COLO668 (cell line): ENCODE results near the gene MISFA.
"Not testable (repeated sequence)": the region's sequence is repeated elsewhere in the genome, so short reads cannot be mapped to it uniquely, and the experiment has no call there.

ENCODE experiments used
- DNase-seq: peaks from one replicate; lab custom pipeline; 2025; ENCODE audit not compliant: unreplicated experiment; lab: John Stamatoyannopoulos, UW

Gene MISFA

GRCh38 chr11:18599739-18600230 lies at the start of gene MISFA:
TSS of gene MISFA (plus strand) at chr11:18599789. CDS start at chr11:18599929, 140 bp downstream.
- no peak for DNase-seq

GRCh38 chr11:18563090-18563730 lies 36.4 kb upstream of the MISFA start:
- DNase-seq: no peak

- no peak for DNase-seq
These were observed 35.4 kb upstream of the MISFA start for GRCh38 chr11:18564149-18564548.

DNA sequence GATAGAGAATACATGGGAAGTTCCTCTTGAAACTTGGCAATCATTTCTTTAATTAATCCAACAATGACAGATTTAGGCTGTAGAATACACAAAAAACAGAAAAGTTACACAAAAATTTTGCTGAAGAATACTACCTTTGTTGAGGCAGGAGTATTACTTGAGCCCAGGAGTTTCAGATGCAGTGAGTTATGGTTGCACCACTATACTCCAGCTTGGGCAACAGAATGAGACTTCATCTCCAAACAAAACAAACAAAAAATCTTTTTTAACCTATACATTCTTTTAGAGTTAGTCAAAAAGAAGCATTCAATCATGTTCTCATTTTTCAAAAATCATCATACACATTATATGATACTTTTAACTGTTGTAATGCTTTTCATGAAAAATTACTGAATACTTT lies 33.2 kb upstream of the MISFA start:
- no peak for DNase-seq

GRCh38 chr11:18567081-18567480 lies 32.5 kb upstream of the MISFA start:
- no peak for DNase-seq

DNA sequence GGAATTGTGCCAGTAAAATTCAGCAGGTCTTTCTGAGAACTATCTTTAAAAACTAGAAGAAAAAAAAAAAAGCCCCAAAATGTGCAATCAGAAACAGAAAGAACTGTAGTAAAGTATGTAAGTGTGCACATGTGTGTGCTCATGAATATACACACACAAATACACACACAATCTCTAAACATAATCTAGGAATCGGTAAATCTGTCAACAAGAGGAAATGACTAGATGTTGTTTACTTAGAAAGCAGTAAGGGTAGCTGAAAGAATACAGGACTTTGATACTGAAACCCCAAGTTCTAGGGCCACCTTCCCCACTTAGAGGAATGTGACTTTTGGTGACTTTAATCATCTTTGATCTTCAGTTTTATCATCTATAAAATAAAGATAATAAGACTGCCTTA lies 24.2 kb upstream of the MISFA start:
- DNase-seq: no peak

- DNase-seq: peak; percentile 24
These were observed 20.5 kb upstream of the MISFA start for GRCh38 chr11:18578975-18579598.

DNA sequence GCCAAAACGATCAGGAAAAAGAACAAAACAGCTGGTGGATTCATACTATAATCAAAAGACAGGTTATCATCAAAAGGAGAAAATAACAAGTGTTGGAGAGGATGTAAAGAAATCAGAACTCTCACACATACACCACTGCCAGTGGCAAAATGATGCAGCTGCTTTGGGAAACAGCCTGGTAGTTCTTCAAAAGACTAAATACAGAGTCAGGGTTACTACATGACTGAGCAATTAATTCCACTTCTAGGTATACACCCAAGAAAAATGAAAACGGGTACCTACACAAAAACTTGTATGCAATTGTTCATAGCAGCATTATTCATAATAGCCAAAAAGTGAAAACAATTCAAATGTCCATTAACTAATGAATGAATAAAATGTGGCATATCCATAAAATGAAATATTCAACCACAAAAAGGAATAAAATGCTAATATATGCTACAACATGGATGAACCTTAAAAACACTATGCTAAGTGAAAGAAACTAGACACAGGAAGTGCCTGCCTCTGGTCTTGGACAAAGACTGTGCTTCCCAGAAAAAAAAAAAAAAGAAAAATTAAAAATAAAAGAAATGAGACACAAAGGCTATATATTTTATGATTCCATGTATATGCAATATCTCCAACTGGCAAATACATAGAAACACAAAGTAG lies 19.3 kb upstream of the MISFA start:
- no peak for DNase-seq

GRCh38 chr11:18581825-18582224 lies 17.8 kb upstream of the MISFA start:
- DNase-seq: no peak

- peak; percentile 88 for DNase-seq
These were observed 11.0 kb upstream of the MISFA start, which contains the start of gene UEVLD for GRCh38 chr11:18588297-18589252. TSS of gene UEVLD (minus strand) at chr11:18588734. CDS start at chr11:18588654, 80 bp downstream.

DNA sequence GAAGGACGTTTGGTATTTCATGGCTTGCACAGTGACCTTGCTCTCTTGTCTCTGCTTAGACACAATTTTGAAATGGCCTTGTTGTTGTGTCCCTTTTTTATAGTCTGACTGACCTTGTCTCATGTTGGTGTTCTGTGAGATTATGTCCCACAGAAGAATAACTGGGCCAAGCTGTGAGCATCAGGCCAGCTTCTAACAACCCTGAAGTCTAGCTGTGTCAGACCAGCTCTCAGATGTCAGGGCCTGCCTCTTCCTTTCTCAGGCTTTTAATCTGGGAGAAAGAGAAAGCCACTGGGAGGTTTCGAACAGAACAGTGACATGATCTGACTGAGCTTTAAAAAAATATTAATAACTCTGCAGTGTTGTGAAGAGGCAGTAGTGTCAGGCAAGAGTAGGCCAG lies 9.0 kb upstream of the MISFA start:
- DNase-seq: no peak

DNA sequence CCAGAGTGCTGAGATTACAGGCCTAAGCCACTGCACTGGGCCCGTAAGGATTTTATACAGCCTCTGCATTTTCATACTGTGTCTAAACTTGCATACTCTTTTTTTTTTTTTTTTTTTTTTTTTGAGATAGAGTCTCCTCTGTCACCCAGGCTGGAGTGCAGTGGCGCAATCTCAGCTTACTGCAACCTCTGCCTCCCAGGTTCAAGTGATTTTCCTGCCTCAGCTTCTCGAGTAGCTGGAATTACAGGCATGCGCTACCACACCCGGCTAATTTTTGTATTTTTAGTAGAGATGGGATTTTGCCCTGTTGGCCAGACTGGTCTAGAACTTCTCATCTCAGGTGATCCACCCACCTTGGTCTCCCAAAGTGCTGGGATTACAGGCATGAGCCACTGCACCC lies 5.5 kb upstream of the MISFA start:
- DNase-seq: not testable (repeated sequence)

- DNase-seq: no peak
These were observed 4.4 kb upstream of the MISFA start for GRCh38 chr11:18594999-18595749.

DNA sequence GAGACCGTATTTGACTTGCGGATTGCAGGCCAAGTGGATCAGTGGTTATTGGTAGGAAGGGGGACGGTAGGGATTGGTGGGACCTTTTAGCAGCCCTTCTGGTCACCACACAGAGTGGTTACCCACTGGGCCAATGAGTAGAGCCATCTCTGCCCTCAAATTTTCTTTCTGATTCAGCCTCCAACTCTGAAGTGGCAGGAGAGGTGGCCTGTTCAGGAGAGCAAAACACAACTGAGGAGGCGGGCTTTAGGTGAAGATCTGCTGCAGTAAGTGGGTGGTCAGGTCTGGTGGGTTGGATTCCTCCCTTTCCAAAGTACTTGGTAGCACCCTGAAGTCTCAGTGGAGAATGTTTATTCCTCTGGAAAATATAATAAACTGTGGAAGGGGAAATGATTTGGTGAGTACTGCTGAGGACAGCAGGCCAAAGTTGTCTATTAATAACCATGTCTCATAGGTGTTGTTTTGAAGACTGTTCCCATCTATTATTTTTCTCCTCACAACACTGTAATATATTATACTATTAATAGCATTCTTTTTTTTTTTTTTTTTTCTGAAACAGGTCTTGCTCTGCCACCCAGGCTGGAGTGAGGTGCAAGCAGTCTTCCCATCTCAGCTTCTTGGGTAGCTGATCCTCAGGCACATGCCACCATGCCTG lies 1.5 kb downstream of the MISFA start:
- no peak for DNase-seq

DNA sequence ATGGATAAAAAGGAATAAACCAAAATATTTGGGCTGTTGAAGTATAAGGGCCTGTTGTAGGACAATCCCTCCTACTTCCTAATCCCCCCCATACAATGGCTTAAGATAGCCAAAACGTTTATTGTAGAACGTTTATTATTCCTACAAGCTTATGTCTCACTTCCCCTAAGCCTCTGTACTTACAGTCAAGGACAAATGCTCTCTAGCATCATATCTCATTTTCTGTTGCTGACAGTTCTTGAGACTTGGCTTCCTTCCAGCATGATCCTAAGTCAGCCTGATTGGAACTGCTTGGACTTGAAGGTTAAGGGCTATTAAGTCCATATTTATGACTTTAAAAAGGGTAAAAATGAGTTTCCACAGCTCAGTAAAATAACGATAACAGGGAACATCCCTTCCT lies 8.8 kb downstream of the MISFA start:
- DNase-seq: no peak

DNA sequence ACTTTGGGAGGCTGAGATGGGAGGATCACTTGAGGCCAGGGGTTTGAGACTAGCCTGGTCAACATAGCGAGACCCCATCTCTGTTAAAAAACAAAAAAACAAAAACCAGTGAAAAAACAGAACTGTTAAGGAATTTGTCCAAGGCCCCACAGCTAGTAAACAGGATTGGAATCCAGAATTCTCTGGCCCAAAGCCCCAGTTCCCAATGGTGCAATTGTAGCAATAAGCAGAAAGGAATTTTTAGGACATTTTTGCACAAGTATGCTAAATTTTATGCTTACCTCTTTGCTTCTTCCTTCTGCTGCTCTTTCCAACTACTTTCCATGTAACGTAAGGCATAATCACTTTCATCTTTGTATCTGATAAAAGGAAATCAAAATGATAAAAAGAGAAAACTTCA lies 11.6 kb downstream of the MISFA start:
- no peak for DNase-seq

- DNase-seq: no peak
These were observed 12.8 kb downstream of the MISFA start for GRCh38 chr11:18612394-18612793.

DNA sequence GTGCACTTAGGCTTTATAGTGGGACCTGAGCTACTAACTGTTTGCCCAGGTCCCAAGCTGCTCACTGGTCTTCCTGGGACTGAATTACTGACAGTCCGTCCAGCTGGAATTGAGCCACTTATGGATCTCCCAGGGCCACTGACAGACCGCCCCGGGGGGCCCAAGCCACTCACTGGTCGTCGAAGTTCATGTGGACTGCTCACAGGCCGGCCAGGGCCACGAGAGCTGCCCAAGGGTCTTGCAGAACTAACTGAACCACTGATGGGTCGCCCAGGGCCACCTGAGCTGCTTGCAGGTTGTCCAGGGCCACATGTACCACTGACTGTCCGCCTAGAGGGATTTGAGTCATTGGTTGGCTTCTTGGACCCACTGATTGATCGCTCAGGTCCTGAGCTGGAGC lies 15.1 kb downstream of the MISFA start:
- no peak for DNase-seq

DNA sequence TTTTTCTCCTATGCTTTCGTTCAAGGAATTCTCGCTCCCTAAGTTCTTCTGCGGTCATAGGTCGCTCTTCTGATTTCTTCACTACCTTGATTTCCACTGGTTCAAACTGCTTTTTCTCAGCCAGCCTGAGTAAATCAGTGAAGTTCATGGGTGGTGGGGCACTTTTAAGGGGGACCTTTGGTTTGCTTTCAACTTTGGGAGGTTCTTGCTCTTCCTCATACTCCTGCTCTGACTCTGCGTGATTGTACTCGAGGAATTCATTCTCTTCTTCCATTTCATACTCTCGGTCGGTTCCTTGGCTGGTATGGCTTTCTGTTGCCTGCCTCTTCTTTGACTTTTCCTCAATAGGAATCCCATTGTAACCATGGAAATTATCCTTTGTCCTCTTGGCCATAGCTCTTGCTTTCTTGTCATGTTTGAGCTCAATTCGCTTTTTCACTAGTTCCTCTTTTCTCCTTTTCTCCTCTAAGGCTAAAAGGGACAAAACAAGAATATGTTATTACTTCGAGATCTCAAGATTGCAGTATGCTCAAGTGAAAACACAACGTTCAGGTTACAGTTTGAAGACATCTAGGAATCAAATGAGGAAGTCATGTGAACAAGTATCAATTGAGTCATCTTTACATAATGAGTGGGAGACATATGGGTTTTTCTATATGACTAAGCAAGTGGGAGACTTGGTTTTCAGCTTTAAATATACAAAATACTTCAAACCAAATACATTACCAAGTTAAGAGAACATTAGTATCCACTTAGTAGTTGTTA lies 16.2 kb downstream of the MISFA start:
- DNase-seq: no peak
